HG03097 (cell line): ENCODE data around the gene RRAGD.
"Not testable (repeated sequence)": the region's sequence is repeated elsewhere in the genome, so short reads cannot be mapped to it uniquely, and the experiment has no call there.

Experiments
- ATAC-seq: cut with Tn5 transposase; IDR thresholded peaks from one replicate; pipeline ENCODE4 v1.9.1; 2021; ENCODE audit not compliant: unreplicated experiment, low FRiP score

The RRAGD gene

DNA sequence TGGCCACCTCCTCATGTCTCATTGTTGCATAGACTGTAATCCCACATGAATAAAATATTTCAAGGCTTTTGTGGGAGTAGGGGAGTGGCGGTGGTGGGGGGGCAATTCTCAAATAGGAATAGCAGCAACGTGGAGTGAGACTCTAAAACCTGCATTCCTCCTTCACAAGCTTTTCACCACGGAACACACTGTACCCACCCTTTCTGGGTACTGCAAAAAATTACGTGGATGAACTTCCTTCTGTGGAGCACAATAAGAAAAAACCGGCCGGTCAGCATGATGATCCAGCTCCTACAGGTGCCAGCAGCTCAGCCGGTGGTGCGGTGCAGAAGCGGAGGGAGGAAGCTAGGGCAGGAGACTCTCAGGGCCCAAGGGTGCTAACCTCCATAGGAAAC is 930 bp upstream of the RRAGD start:
- no peak for ATAC-seq

DNA sequence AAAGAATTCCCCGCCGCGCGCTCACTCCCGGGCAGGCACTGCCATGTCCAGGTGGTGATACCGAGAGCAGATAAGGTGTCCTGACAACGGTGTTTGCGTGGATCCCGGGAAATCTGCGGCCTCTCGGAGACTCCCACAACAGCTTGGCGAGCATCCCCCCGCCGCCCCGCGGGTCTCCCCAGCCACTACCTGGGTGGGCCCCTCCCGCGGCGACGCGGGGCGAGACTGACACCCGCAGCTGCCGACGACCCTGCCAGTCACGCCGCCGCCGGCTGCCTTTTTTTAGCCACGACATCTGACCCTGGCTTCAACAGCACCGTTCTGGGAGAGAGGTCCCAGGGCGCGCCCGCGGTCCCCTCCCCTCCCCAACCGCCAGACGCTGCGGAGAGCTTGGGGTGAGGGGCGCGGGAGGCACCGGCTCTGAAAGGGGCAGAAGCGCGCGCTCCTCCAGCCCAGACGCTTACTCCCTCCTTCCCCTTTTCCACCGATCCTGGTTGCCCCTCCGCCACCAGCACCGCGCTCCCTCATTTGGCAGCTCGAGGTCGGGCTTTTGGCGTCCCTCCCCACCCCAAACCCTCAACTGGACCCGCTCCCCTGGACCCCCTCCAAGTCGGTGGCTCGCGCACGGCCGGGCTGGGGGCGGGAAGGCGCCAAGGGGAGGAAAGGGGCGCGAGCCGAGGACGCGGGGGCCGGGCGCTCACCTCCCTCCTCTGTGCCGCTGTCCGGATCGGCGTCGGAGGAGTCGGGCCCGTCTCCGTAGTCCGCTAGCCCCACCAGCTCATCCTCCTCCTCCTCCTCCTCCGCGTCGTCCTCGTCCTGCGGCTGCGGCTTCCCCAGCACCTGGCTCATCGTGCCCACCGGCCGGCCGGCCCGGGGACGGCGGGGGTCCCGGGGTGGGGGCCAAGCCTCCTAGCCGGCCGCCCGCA is 665 bp downstream of the RRAGD start:
- peak; percentile 39 for ATAC-seq

DNA sequence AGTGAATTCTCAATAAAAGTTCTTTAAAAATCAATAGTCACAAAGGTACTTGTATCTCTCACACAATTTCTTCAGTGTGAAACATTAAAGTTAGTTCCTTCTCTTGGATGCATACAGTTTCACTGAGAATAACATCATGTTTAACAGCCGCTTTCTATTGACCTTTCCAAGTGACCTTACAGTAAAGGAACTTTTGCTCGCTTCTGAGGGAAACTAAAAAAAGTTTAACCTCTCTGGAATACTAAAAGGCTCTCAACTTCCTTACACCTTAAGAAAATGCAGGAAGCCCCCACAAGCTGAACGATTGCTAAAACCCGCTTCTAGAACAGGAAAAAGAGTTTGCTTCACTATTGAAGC is 1.3 kb downstream of the RRAGD start:
- ATAC-seq: no peak

DNA sequence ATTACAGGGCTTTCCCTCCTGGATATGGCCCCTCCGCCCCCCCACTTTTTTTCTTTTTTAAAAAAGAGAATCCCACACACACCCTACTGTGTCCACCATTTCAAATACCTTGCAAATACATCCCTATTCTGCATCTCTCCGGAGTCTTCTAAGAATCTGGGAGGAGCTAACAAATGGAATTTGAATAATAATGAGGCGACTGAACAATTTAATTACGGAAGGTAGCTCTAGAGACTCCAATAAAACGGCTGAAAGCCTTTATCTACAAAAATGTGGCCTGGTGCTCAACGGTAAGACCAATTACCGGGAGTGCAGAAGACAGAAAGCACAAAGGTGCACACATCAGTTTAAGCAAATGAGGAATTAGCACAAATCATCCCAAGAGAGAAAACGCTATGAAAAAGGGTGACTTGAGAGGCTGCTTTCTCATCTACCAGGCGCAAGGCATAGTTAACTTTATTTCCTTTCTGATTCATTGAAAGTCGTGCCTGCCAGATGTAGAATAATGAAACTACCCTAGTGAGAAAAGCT is 1.8 kb downstream of the RRAGD start:
- no peak for ATAC-seq

DNA sequence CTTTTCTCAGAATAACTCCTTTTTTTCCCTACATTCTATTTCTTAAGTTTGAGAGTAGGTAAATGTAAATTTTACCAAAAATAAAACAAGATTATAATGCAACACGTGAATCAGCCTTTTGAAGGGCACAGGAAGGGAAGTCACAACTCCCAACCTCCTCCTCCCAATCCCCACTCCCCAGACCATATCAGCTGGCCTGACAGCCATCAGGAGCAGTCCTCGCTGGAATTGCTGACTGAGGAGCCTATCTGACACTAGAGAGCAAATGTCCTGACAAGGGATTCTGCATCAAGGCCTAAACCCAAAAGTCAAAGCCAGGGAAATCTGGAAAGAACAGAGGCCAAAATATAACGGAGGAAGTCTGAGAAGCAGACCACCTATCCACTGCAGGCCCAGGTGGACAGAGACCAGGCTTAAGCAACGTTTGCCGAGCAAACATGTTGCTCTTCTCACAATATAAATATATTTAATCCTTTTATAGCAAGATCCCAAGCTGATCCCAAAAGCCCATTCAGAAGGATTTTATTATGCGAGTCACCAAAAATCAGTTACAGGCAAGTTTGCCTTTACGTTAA is 2.5 kb downstream of the RRAGD start:
- ATAC-seq: no peak

DNA sequence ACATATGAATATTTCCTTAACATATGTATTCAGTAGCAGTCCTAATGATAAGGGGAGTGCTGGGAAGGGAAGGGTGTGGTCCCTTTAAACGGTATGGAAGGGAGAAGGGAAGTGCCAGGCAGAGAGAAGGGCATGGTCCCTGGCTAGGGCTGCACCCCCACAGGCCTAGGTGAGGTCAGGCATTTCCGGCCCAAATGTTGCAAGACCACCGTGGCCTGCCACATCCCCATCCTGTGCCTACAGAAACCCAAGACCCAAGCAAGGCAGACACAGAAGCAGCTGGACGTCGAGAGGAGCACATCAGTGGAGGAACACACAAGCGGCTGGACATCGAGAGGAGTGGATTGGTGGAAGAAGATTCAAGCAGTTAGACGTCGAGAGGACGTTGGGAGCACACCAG is 5.9 kb downstream of the RRAGD start:
- ATAC-seq: no peak

DNA sequence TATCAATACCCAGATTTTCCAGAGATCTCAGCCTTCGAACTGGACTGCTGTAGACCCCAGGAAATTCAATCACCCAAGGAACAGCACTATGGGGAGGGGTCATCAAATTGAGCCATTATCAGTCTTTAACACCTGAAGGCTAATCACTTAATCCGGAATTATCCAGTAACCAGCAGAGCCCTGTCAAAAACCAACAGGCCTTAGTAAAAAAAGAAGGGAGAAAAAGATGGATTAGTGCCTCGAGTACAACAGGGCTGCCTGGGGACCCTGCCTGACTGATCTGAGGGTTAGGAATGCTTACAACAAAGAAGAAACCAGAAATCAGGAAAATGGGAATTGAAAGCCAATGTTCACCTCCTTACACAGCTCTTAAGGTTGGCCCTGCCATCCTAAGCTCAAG is 7.6 kb downstream of the RRAGD start:
- no peak for ATAC-seq

DNA sequence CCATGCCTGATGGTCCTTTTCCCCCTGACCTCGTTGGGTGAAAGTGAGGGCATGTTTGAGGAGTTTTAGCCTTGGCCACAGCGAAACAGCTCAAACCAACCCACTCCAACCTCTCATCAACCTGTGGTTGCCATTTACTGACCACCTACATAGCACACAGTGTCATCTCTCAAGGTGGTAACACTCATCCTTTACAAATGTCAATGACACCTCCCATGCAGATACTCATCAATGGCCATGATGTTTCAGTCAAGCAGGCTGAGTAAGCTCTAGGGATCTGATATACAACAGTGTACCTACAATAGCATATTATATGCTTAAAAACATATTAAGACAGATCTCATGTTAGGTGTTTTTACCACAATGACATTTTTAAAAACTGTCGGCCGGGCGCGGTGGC is 9.3 kb downstream of the RRAGD start:
- ATAC-seq: no peak

DNA sequence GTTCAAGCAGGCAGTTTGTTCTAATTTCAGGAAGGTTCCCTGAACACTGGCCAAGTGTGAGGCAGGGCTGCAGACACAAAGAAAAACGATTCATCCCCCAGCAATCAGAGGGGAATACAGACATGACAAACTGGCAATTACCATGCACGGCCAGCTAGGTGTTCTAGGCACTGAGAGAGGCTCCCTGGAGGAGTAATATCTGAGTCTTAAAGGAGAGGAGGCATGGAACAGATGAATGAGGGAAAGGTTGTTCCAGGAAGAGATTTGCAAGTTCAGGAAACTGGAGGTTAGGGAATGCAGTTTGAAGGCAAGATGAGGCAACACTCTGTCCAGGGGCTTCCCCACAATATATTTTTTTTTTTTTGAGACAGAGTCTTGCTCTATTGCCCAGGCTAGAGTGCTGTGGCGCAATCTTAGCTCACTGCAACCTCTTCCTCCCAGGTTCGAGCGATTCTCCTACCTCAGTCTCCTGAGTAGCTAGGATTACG is 11.1 kb downstream of the RRAGD start:
- ATAC-seq: no peak

DNA sequence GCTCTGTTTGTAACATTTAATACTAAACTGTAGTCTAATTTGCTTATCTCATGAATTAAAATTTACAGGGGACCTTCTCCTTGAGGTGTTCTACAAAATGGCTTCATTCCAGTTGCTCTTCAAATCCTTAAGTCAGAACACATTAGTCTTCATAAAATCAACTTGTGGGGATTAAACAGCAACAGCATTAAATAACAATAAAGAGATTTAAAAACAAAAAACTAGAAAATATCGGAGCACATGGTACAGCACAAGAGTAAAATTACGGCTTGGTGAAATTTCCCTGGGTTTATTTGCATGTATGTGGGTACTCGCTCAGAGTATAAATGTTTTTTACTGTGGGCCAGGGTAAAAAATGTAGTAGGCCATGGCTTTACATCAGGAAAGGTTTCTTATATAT is 12.0 kb downstream of the RRAGD start:
- no peak for ATAC-seq

DNA sequence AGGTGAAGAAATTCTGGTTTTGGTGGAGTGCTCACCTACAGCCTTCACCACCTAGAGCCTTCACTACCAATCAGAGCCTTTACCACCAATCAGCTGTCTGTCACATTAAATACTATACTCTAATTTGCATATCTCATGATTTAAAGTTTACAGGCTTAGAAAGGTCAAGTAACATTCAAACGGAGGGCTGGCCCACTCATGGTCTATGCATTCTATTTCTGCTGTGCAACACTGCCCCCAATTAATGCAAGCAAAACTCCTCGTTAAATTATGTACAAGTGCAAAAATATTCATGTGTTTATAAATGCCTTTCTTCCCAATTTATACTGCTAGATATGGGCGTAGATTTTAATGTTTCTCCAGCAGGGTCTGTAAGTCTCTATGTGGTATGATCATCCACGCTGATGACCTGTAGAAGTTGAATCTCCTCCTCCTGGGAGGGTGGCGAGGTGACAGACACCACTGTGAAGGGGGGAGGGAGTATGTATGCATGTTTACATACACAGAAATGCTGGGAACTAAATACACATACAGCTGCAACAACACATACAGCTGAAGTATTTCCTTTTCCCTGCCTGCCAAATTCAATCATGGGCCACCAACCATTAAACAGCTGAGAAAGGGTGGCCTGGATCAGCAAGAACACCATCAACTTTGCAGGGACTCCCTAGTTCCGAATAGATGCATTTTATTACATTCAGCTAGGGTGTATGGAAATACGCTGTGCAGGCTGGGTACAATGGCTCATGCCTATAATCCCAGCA is 13.1 kb downstream of the RRAGD start:
- no peak for ATAC-seq

DNA sequence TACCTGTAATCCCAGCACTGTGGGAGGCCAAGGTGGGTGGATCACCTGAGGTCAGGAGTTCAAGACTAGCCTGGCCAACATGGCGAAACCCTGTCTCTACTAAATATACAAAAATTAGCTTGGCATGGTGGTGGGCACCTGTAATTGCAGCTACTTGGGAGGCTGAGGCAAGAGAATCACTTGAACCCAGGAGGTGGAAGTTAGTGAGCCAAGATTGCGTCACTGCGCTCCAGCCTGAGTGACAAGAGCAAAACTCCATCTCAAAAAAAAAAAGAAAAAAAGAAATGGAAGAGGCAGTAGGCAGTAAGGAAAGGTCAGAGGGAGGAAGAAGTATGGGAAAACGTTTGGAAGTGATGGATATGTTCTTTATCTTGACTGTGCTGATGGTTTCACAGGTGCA is 14.2 kb downstream of the RRAGD start:
- ATAC-seq: not testable (repeated sequence)

DNA sequence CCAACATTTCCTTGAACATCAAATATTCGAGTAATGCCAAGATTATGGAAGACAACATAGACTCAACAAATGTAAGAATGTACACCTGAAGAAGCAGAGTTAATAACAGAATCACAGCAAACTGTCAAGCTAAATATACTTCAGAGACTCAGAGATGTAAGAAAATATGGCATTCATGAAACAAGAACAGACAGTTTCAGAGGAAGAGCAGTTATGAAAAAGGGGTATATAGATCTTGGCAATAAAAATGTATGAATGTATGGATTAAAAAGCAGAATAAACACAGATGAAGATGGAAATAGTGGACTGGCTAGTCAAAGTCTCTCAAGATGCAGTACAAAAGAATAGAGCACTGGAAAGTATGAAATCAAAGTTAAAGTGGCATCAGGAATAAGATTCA is 18.4 kb downstream of the RRAGD start:
- ATAC-seq: no peak

DNA sequence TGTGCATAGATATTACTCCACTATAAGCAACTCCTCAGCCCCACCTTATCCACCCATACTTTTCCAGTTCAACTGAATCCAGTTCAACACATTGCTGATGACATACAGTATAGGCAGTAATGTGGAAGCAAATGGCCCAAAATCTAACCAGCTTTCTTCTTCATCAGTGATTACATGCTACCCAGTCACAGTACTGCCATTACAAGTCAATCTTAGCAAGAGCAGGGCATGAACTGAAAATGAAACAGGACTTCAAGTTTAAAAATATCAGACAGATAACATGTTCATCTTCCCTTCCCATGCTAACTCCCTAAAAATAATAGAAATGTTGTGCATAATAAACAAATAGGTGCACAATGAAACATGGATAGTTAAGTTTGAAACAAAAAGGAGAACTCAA is 19.2 kb downstream of the RRAGD start:
- ATAC-seq: no peak

DNA sequence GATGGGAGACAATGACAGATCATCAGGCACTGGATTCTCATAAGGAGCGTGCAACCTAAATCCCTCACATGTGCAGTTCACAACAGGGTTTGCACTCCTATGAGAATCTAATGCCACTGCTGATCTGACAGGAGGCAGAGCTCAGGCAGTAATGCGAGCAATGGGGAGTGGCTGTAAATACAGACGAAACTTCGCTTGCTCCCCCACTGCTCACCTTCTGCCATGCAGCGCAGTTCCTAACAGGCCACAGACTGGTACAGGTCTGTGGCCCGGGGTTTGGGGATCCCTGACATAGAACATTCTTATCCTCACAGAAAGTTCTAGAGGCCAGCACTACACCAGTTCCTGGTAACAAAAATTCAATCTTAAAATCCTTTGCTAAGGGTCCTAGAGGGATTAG is 23.2 kb downstream of the RRAGD start:
- no peak for ATAC-seq

DNA sequence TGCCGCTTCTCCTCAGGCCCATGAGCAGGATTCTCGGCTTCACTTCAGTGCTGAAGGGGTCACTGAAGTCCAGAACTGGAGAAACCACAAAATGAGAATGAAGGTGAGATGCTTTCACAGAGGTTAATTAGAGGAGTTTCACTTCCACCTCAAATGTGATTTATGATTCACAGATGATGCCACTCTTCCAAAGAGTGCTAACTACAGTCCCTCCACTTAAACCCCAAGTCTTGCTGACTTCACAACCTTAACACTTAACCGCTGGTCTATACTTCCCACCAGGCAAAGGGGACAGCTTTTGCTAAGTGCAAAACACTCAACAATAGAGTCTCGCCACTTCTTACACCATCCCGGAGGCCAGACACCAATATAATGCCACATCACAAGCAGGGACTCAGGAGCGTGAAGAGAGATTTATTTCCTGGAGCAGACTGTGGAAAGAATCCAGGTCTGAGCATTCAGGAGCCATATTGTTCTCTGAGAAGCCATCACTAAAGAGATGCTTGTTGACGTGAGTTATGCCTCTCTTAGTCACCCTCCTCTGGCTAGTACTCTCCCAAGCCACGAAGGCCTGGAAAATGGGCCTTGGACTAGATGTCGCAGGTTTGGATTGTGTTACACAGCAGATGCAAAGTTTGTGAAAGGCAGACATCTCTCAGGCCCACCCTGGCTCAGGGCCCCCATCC is 24.4 kb downstream of the RRAGD start:
- peak; percentile 91 for ATAC-seq

DNA sequence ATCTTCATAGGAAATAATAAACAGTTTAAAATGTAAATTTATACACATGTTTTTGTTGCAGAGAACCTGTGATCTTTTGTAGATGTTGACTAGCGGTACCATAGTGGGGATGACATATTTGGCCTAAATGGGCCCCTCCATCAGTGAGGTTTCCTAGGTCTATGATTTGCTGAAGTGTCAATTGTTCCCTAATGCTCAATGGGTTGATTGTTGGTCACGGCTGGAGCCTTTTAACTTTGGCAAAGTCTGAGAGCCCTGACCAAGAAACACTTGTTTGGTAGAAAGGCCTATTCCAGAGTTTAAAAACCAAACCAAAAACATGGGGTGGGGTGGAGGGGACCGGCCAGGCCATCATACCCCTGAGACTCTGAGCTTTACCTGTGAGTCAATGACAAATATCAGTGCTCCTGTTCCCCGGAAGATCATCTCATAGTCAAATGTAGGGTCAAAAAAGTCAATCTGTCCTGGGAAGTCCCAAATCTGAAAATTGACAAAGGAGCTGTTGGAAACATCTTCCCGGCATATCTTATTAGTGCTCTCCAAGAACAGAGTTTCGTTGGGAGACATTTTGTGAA is 25.1 kb downstream of the RRAGD start:
- ATAC-seq: peak; percentile 31

DNA sequence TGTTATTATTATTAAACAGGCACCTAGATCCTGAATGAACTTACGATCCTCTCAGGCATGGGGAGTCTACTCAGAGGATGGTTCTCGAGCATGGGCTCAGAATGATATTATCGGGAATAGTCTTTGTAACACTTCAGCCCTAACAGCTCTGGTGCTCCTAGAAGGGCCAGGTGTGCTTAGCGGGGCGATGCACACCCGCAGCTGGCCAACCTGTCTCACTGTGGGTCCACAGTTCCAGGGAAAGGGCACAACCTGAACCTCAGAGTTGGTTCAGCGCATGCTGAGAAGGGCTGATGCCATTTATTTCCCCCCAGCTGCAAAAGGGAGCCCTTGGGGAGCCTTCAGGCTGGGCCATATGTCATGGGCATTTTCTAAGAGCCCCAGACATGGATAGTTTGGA is 26.2 kb downstream of the RRAGD start:
- ATAC-seq: no peak

DNA sequence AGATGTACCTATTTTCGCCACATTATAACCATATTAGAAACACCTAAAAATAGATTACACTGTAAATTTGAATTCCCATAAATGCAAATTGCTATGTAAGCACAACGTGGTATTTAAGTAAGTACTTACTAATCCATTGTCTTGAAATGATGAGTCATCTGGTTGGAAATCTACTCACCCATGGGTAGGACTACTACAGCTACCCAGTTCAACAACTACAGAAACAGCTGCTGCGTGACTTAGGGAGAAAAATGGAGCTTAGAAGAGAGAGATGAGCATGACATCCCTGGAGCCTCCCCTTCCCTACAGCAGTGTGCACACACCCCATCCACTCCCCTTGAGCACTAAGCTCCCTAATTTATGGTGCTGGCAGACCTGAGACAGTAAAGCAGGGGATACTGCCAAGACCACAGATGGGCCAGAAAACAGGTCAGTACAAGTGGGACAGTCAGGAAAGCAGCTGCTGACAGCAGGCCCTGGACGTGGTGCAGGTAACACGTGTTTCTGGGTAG is 26.9 kb downstream of the RRAGD start:
- ATAC-seq: no peak

DNA sequence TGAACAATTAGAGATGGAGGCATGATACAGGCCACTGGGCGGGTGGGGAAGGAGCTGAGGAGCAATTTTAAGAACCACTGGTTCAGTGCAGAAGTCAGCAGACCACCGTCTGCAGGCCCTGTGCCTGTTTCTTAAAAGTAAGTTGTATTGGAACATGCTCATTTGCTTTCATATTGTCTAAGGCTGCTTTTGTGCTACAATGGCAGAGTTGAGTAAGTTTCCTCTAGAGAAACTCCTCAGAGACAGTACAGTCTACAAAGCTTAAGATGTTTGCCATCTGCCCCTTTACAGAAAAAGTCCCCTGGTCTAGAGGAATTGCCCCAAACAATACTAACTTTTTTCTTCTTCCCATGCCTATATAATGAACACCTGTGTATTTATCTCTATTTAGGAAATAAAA is 31.0 kb downstream of the RRAGD start:
- ATAC-seq: no peak
